NCI-H146 (cell line): ENCODE measurements around the gene ZBTB42.
A peak's percentile ranks its signal among the peaks of the same experiment; 100 is the strongest.

Experiments used
- DNase-seq: peaks from one replicate; lab custom pipeline; 2025; lab: John Stamatoyannopoulos, UW

The ZBTB42 gene

DNA sequence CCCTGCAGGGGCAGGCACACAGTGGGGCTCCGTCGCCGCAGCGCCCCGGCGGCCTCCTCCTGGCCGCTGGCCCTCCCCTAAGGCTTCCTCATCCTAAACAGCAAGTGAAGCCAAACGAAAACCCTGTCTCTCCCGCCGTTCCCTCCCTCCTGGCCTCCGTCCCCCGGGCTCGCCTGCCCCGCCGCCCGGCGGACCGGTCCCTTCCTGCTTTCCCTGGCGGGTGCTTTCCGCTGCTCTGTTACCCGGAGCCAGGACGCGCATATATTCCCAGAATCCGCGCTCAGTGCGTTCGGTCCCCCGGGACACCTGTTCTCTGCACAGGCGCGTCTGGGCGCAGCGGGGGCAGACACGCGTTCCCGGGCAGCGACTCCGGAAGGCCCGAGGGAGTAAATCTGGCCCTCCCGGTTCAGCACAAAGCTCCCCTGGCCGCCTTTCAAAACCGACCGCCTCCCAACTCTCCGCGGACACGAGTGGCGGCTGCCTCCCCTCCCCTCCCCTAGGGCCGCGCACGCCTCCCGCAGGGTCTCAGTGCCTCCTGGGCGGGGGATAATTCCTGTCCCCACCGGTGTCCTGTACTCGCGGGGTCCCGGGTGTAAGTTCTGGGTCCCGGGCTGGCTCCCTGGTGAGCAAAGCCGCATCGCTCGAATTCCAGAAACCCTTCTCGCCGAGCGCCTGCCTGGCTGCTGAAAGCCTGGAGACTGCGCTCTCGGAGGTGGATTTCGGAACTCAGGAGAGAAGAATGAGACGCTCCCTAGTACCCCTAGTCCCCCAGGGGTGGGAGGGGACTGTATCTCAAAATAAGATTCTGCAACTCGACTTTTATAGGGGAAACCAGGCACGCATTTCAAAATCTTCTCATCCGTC is 42.8 kb downstream of the ZBTB42 start:
- peak; percentile 51 for DNase-seq

DNA sequence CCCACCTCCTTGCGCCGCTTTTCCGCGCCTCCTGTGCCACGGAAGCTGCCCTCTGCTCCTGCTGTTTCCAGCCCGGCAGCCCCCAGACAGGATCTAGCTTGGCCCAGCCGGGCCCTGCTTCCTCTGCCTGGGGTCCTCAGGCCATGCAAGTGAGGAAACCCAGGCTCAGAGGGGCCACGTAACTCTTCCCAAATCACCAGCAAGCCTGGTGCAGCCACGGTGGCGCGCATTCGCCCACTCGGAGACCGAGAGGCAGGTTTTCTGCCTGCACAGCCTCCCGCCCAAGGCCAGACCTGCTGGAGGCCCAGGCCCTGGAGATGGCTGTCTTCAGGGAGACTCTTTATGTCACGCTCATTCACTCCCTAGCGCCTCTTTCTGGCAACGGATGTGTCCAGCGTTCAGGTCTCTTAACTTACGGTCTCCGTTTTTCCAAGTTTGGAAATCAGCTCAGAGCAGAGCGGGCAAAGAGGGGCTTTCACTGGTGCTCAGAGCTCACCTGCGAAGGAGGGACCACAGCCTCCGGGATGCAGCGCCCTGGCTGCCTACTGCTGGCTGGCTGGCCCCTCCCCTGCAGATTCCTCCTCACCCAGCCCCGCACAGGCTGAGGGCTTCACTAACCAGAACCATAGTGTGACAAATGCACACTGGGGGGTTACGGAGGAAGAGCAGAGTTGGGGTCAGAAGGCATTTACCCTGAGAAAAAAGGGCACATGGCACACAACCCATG is 43.6 kb downstream of the ZBTB42 start:
- peak; percentile 36 for DNase-seq

DNA sequence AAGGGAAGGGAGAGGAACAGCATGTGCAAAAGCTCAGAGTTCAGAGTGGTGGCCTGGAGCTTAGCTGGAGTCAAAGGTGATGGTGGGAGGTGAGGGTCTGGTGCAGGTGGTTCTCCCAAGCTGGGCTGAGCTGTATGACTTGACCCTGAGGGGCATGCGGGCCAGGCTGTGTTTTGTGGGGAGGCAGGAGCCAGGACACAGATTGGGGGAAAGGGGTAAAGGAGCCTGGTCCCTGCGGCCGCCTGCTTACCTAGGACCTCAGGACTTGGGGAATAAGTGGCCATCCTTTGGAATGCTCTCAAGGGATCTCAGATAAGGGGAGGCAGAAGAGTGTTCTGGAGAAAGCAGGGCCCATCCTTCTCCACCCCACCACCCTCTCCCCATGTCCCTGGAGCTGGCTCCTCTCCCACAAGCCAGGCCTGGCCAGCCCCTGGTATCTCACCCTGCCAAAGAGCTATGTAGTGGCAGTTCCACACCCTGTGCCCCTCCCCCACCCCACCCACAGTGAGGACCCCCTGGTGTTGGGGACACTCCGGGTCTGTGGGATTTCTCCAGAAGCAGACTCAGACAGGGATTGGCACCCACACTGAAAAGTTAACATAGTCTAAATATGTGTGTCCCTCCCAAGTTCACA is 44.2 kb downstream of the ZBTB42 start:
- no peak for DNase-seq

DNA sequence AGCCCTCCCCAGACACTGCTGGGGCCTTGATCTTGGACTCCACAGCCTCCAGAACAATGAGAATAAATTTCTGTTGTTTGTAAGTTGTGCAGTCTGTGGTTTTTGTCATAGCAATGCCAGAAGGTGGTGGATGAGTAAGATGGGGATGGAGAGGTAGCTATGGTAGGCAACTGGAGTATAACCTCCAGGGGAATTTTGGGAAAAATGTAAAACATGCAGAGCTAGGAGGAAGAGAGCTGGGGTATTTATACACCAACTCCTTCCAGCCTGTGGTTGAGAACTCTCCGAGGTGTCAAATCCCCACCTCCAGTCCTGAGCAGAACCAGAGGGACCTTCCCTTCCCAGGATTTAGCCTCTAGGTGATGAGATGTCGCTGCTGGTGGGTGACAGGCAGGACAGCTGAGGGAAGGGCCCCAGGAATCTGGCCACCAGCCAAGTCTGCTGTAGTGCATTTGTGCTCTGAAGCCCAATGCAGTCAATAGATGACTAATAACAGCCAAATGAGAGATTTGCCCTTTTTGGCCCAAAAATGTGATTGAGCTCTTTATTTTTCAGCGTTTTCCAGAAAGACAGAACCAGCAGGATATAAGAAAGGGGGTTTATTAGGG is 45.0 kb downstream of the ZBTB42 start:
- no peak for DNase-seq

DNA sequence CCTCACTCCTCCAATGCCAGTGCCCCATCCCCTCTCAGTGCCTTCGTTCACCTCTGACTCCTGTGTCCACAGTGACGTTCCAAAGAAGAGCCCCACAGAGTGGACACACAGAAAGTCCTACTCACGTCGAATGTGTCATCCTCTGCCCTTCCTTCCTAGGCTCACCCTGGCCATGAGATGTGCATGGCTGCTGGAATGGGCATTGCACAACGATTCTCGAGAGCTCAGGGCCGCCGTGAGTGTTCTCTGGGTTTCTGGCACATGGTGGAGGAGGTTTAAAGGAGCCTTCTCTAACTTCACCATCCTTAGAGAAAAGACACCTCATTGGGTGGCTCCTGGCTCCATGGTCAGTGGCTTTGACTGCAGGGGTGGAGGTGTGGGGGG is 51.4 kb downstream of the ZBTB42 start:
- no peak for DNase-seq
